HG03565 (cell line): ENCODE data around the gene ZDHHC21.

Experiments used
- ATAC-seq: cut with Tn5 transposase; IDR thresholded peaks from one replicate; pipeline ENCODE4 v1.9.1; 2021; ENCODE audit warnings: mild to moderate bottlenecking, moderate library complexity; ENCODE audit not compliant: unreplicated experiment

ZDHHC21 gene

GRCh38 chr9:14693251-14693861, at the start of gene ZDHHC21:
Gene ZDHHC21 (minus strand): TSS chr9:14693432. CDS start chr9:14674340, 19,092 bp downstream.
- ATAC-seq = peak; percentile 75

GRCh38 chr9:14741369-14741768, 48.1 kb upstream of the ZDHHC21 start:
- ATAC-seq = peak; percentile 84

GRCh38 chr9:14733133-14733532, 39.9 kb upstream of the ZDHHC21 start:
- ATAC-seq = no peak

- no peak for ATAC-seq
Observed at GRCh38 chr9:14731294-14731981, 38.2 kb upstream of the ZDHHC21 start.

- ATAC-seq = no peak
Observed at GRCh38 chr9:14730461-14730898, 37.2 kb upstream of the ZDHHC21 start.

- no peak for ATAC-seq
Observed at GRCh38 chr9:14723301-14723700, 30.1 kb upstream of the ZDHHC21 start.

GRCh38 chr9:14722391-14723035, 29.3 kb upstream of the ZDHHC21 start, which contains the start of gene CER1:
Gene CER1 (minus strand): TSS chr9:14722733. CDS start chr9:14722672, 61 bp downstream.
- ATAC-seq = no peak

- no peak for ATAC-seq
Observed at GRCh38 chr9:14719231-14719923, 26.1 kb upstream of the ZDHHC21 start.

- no peak for ATAC-seq
Observed at GRCh38 chr9:14715102-14715501, 21.9 kb upstream of the ZDHHC21 start.

GRCh38 chr9:14713187-14713767, 20.0 kb upstream of the ZDHHC21 start:
- no peak for ATAC-seq

GRCh38 chr9:14710804-14711203, 17.6 kb upstream of the ZDHHC21 start:
- no peak for ATAC-seq

- peak; percentile 71 for ATAC-seq
Observed at GRCh38 chr9:14706530-14707140, 13.4 kb upstream of the ZDHHC21 start.

- ATAC-seq = no peak
Observed at GRCh38 chr9:14705079-14705478, 11.8 kb upstream of the ZDHHC21 start.

GRCh38 chr9:14704281-14704680, 11.0 kb upstream of the ZDHHC21 start:
- ATAC-seq = no peak

- ATAC-seq = no peak
Observed at GRCh38 chr9:14702200-14702720, 9.0 kb upstream of the ZDHHC21 start.

- ATAC-seq = peak; percentile 24
Observed at GRCh38 chr9:14692470-14693250, 572 bp downstream of the ZDHHC21 start.

GRCh38 chr9:14690948-14691730, 2.1 kb downstream of the ZDHHC21 start:
- no peak for ATAC-seq

GRCh38 chr9:14687042-14687719, 6.1 kb downstream of the ZDHHC21 start:
- no peak for ATAC-seq
